CD14-positive monocyte (primary cell): Measurements from ENCODE around the gene UNG. TPM values are rescaled to one million over a fixed set of nuclear protein-coding genes. Genes with fewer than 3 reads are reported as not detected.

Experiments used
- DNase-seq, 3 donors: peaks; one replicate each; pipeline ENCODE4 v3.0.0-alpha.2; 2011 to 2022
- H2AFZ ChIP-seq: 2 replicates; pipeline ENCODE4 v1.6.0; 2012; ENCODE audit warnings: mild to moderate bottlenecking, low read depth, low read length, inconsistent platforms; ENCODE audit not compliant: insufficient read depth, poor library complexity, severe bottlenecking
- H3K27ac ChIP-seq, 2 donors: 1 replicate in 1 of 2; 2 replicates in 1 of 2; pipeline ENCODE4 v1.5.1; 2012 to 2013; ENCODE audit warnings: low read length in 2 of 2, control low read depth in 1 of 2, inconsistent platforms in 1 of 2, low read depth in 1 of 2, mild to moderate bottlenecking in 1 of 2
- H3K27me3 ChIP-seq, 2 donors: one replicate each; pipeline versions ENCODE4 v1.6.0 to v1.6.1; 2011 to 2013; ENCODE audit warnings: low read length in 2 of 2; ENCODE audit not compliant: control insufficient read depth in 2 of 2, insufficient read depth in 2 of 2
- H3K36me3 ChIP-seq, 2 donors: replicated peaks in 1 of 2; 1 replicate in 1 of 2; 2 replicates in 1 of 2; pipeline versions ENCODE4 v1.5.1 to v1.6.1; 2012 to 2013; ENCODE audit warnings: low read length in 2 of 2, control low read depth in 1 of 2, inconsistent platforms in 1 of 2, mild to moderate bottlenecking in 1 of 2; ENCODE audit not compliant: insufficient read depth in 2 of 2, control insufficient read depth in 1 of 2
- H3K4me1 ChIP-seq, 2 donors: 1 replicate in 1 of 2; 2 replicates in 1 of 2; pipeline versions ENCODE4 v1.5.1 to v1.6.1; 2012 to 2013; ENCODE audit warnings: low read length in 2 of 2, control low read depth in 1 of 2, inconsistent platforms in 1 of 2, mild to moderate bottlenecking in 1 of 2, moderate library complexity in 1 of 2; ENCODE audit not compliant: insufficient read depth in 2 of 2, control insufficient read depth in 1 of 2
- H3K4me2 ChIP-seq: replicated peaks from 2 replicates; pipeline ENCODE3; 2012; ENCODE audit warnings: low read length, moderate library complexity, mild to moderate bottlenecking; ENCODE audit not compliant: poor library complexity, severe bottlenecking; ENCODE audit errors: extremely low read depth
- H3K4me3 ChIP-seq, 3 experiments: fragments of 200-600 bp in 1 of 3; sonication (generic) in 1 of 3; replicated peaks in 1 of 3; 1 replicate in 2 of 3; 2 replicates in 1 of 3; pipeline ENCODE4 v1.5.1; 2011 to 2013; ENCODE audit warnings: low read length in 3 of 3, mild to moderate bottlenecking in 3 of 3, control low read depth in 2 of 3, low read depth in 2 of 3, inconsistent platforms in 1 of 3, moderate library complexity in 1 of 3
- H3K79me2 ChIP-seq: 2 replicates; pipeline ENCODE4 v1.6.0; 2012; ENCODE audit warnings: mild to moderate bottlenecking, control low read depth, inconsistent platforms, low read length, moderate library complexity; ENCODE audit not compliant: insufficient read depth
- H3K9ac ChIP-seq: 2 replicates; pipeline ENCODE4 v1.6.0; 2017; ENCODE audit warnings: low read length, mild to moderate bottlenecking; ENCODE audit not compliant: insufficient read depth, poor library complexity, severe bottlenecking
- H3K9me3 ChIP-seq, 2 donors: replicated peaks in 1 of 2; 1 replicate in 1 of 2; 2 replicates in 1 of 2; pipeline versions ENCODE4 v1.5.1 to v1.6.1; 2012 to 2013; ENCODE audit warnings: low read length in 2 of 2, control low read depth in 1 of 2; ENCODE audit not compliant: control insufficient read depth in 1 of 2, insufficient read depth in 1 of 2
- H4K20me1 ChIP-seq: 2 replicates; pipeline ENCODE4 v1.6.0; 2012; ENCODE audit warnings: mild to moderate bottlenecking, low read length, control low read depth, moderate library complexity; ENCODE audit not compliant: insufficient read depth
- H3K27ac Mint-ChIP-seq, 7 donors: one replicate each; pipeline ENCODE4 v1.8.0; 2020; ENCODE audit warnings: mild to moderate bottlenecking in 7 of 7, mixed read lengths in 7 of 7, moderate library complexity in 6 of 7, inconsistent platforms in 2 of 7
- H3K27me3 Mint-ChIP-seq, 3 donors: one replicate each; pipeline ENCODE4 v1.8.0; 2021 to 2022; ENCODE audit warnings: low read depth in 3 of 3, mild to moderate bottlenecking in 3 of 3, mixed read lengths in 3 of 3, moderate library complexity in 3 of 3, inconsistent platforms in 1 of 3
- H3K36me3 Mint-ChIP-seq, 2 donors: one replicate each; pipeline ENCODE4 v1.8.0; 2020; ENCODE audit warnings: mixed read lengths in 2 of 2, inconsistent platforms in 1 of 2, mild to moderate bottlenecking in 1 of 2
- H3K4me1 Mint-ChIP-seq: one replicate; pipeline ENCODE4 v1.8.0; 2020; ENCODE audit warnings: mild to moderate bottlenecking, mixed read lengths
- H3K4me3 Mint-ChIP-seq, 2 donors: one replicate each; pipeline ENCODE4 v1.8.0; 2020; ENCODE audit warnings: mild to moderate bottlenecking in 2 of 2, mixed read lengths in 2 of 2, moderate library complexity in 1 of 2
- H3K9me3 Mint-ChIP-seq, 7 donors: one replicate each; pipeline ENCODE4 v1.8.0; 2020 to 2022; ENCODE audit warnings: mixed read lengths in 7 of 7, mild to moderate bottlenecking in 6 of 7, moderate library complexity in 6 of 7, inconsistent platforms in 2 of 7
- WGBS: methylation state at CpG from one replicate; pipeline ENCODE4 v1.1.5; 2013; ENCODE audit warnings: missing lambda C conversion rate; ENCODE audit not compliant: insufficient coverage; 5-methylcytosine and 5-hydroxymethylcytosine counted together
- intact Hi-C, 2 donors: fragments of 100-400 bp; cut with micrococcal nuclease; formaldehyde crosslinking; loops; one replicate each; pipeline versions ENCODE4 v1.15.0 to v1.15.1; 2023
- polyA plus RNA-seq, 3 donors: library from polyadenylated mRNA; depleted of rRNA in 1 of 3; unstranded in 2 of 3; stranded (reverse) in 1 of 3; fragments of 300-500 nt in 2 of 3; fragments of >200 nt in 1 of 3; fragmentation: Illumina TruSeq in 2 of 3; gene quantifications; 1 replicate in 2 of 3; 2 replicates in 1 of 3; pipeline ENCODE4 v1.2.3, GENCODE V29; 2012 to 2021
- small RNA-seq: library from RNA; depleted of rRNA; stranded (forward); fragments of <200 nt; gene quantifications from one replicate; pipeline ENCODE3, GENCODE V24; 2012; ENCODE audit warnings: low read depth; ENCODE audit not compliant: insufficient read length
- TF ChIP-seq, protein P1 (sequence below): fragments of 200-600 bp; IDR thresholded peaks from one replicate; pipeline ENCODE4 v1.8.0; 2022; ENCODE audit warnings: antibody characterized with exemption, mild to moderate bottlenecking

The UNG gene
- polyA plus RNA-seq, 3 donors, result 1.1 to 2.1 (median 2.0) TPM

DNA sequence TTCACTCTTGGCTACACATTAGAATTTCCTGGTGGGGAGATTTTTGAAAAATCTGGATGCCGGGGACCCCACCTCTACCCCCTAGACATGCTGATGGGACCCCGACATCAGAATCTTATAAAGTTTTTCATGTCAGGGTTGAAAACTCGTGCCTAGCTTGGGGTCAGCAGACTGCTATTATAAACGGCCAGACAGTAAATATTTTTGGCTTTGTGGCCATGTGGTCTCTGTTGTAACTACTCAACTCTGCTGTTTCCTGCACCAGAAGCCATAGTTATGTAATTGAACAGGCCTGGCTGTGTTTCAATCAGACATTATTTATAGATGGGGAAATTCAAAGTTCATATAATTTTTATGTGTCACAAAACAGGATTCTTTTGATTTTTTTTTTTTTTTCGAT, 60.6 kb downstream of the UNG start:
- H3K27me3 Mint-ChIP-seq, result peaks cover 7 to 10% (median 8%) of the 10 kb centered on the region in 3 donors
- Histone ChIP-seq H3K4me1 (peaks cover 17 to 19% of the 10 kb centered on the region in 2 donors), H3K4me2 (no peak overlapping the region), H3K27ac (no peak overlapping the region), H2AFZ (no peak overlapping the region), H3K79me2 (peaks cover 4% of the 10 kb centered on the region), H4K20me1 (no peaks in the 10 kb centered on the region), H3K9me3 (no peaks in the 10 kb centered on the region), H3K4me3 (no peak overlapping the region), H3K27me3 (peaks cover 0 to 4% of the 10 kb centered on the region in 2 donors), H3K9ac (no peak overlapping the region), H3K36me3 (no peaks in the 10 kb centered on the region)
- no peaks in the 10 kb centered on the region for H3K36me3 Mint-ChIP-seq
- TF ChIP-seq, protein P1, sequence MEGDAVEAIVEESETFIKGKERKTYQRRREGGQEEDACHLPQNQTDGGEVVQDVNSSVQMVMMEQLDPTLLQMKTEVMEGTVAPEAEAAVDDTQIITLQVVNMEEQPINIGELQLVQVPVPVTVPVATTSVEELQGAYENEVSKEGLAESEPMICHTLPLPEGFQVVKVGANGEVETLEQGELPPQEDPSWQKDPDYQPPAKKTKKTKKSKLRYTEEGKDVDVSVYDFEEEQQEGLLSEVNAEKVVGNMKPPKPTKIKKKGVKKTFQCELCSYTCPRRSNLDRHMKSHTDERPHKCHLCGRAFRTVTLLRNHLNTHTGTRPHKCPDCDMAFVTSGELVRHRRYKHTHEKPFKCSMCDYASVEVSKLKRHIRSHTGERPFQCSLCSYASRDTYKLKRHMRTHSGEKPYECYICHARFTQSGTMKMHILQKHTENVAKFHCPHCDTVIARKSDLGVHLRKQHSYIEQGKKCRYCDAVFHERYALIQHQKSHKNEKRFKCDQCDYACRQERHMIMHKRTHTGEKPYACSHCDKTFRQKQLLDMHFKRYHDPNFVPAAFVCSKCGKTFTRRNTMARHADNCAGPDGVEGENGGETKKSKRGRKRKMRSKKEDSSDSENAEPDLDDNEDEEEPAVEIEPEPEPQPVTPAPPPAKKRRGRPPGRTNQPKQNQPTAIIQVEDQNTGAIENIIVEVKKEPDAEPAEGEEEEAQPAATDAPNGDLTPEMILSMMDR, result no peak
- WGBS, result 0% methylated on average over 1 of the region's 5 CpGs
- no peaks in the 10 kb centered on the region for H3K9me3 Mint-ChIP-seq
- intact Hi-C loops, result no loop called here
- no peak overlapping the region for H3K4me3 Mint-ChIP-seq
- peaks cover 31% of the 10 kb centered on the region for H3K4me1 Mint-ChIP-seq
- H3K27ac Mint-ChIP-seq, result peak overlapping the region in 2 of 7 donors; percentile 46 to 64
- DNase-seq, result no peak

DNA sequence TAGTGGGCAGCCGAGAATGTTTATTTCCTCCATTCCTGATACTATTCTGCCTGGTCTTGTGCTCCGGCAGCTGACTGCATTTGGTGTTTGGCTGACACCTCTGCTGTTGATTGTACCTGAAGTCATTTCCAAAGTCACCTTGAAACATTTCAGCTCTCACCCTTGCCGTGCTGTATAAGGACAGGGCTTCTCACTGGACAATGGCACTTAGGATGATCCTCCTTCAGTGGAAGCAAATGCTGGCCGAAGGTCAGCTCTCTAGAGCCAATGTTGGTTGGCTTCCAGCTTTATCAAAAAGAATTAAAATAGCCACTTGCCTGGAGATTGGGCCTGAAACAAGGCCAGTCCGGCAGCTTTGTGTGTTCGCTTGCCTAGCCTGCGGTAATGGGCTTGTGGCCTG, 63.0 kb downstream of the UNG start:
- no peak for DNase-seq
- Histone ChIP-seq H3K36me3 (no peaks in the 10 kb centered on the region), H3K4me3 (no peak overlapping the region), H3K27ac (no peak overlapping the region), H3K9ac (no peak overlapping the region), H3K9me3 (no peaks in the 10 kb centered on the region), H3K27me3 (no peaks in the 10 kb centered on the region), H2AFZ (no peak overlapping the region), H3K79me2 (peaks cover 4% of the 10 kb centered on the region), H3K4me2 (no peak overlapping the region), H3K4me1 (peaks cover 4 to 5% of the 10 kb centered on the region in 2 donors), H4K20me1 (no peaks in the 10 kb centered on the region)
- no peak overlapping the region for H3K4me3 Mint-ChIP-seq
- peak overlapping the region in 1 of 7 donors; percentile 31 for H3K27ac Mint-ChIP-seq
- TF ChIP-seq, protein P1, result no peak
- peaks cover 0 to 1% of the 10 kb centered on the region in 2 donors for H3K36me3 Mint-ChIP-seq
- peaks cover 22% of the 10 kb centered on the region for H3K4me1 Mint-ChIP-seq
- WGBS, result 100% methylated on average over 7 of the region's 7 CpGs
- no peaks in the 10 kb centered on the region for H3K9me3 Mint-ChIP-seq
- intact Hi-C loops, result no loop called here
- H3K27me3 Mint-ChIP-seq, result peaks cover 0 to 1% (median 0%) of the 10 kb centered on the region in 3 donors

Small RNA genes within 50 kb of the gene (small RNA-seq; reads per million reads assigned to genes)
- not detected for gene RNA5SP372

Other genes with a start within 250 kb of the UNG start
- 10 to 100 TPM in 1 of 3 donors, 1 to 10 TPM in 2; 5.2 to 13.1 (median 8.7) TPM for gene SSH1, start 240.0 kb upstream of the UNG start, polyA plus RNA-seq
- gene DAO, start 217.5 kb upstream of the UNG start, polyA plus RNA-seq, result not detected
- gene SVOP, start 76.5 kb upstream of the UNG start, polyA plus RNA-seq, result not detected
- gene USP30, start 45.0 kb upstream of the UNG start, polyA plus RNA-seq, result 1 to 10 TPM; 4.5 to 8.2 (median 6.8) TPM
- 10 to 100 TPM in 1 of 3 donors, 1 to 10 TPM in 2; 3.7 to 13.0 (median 4.5) TPM for gene ALKBH2, start 4.1 kb upstream of the UNG start, polyA plus RNA-seq
- gene ACACB, start 19.0 kb downstream of the UNG start, polyA plus RNA-seq, result 1 to 10 TPM in 2 of 3 donors, under 1 TPM in 1; 0.14 to 5.0 (median 1.9) TPM
- gene FOXN4, start 211.7 kb downstream of the UNG start, polyA plus RNA-seq, result not detected